Measurements from ENCODE around the gene SMIM5. TPM values are rescaled to one million over a fixed set of nuclear protein-coding genes. Genes with fewer than 3 reads are reported as not detected.

SMIM5 gene
- polyA plus RNA-seq, 1 donor (not counting 4 experiments of a cell fraction or from before 2014, with no cell fraction given) = 0.24 TPM

DNA sequence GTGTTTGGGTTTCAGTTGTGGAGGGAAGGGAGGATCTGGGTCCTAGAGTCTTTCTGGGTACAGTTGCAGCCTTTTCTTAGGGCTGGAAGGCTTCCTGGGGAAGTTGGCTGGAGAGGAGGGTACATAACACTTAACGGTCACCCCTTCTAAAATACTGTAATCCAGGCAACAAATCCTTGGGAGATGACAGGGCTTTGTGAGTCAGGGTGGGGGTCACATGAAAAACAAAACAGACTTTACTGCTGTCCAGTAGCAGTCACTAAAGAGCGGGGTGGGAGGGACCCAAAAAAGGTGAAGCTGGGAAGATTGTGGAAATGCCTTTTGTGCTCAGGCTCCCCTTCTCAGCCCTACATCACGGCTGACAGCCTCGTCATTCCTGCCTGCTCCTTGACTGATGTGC is 40.3 kb downstream of the SMIM5 start:
- dilution Hi-C loops (cut with MboI; ENCODE audit: extremely low pct_ligation_motif_present, low sequenced_read_pairs) = loop anchor here (10.0 kb wide), 1 partner anchor 51 kb away; the partner anchor contains the start of gene ITGB4
- Histone ChIP-seq H3K4me3 (ENCODE audit: control insufficient read depth in 2 of 3, extremely low read depth in 1 of 3, insufficient read depth in 2 of 3, low read depth in 1 of 3, low read length in 3 of 3) (no peak overlapping the region), H3K9me1 (ENCODE audit: control insufficient read depth, extremely low read depth, insufficient read depth, low read length) (no peaks in the 10 kb centered on the region), H4K20me1 (ENCODE audit: control insufficient read depth, extremely low read depth, insufficient read depth, low read length) (peaks cover 4% of the 10 kb centered on the region), H2AFZ (ENCODE audit: control insufficient read depth, low read length) (no peak overlapping the region), H3K4me1 (ENCODE audit: control insufficient read depth, extremely low read depth, insufficient read depth, low read length) (peaks cover 3% of the 10 kb centered on the region), H3K27me3 (ENCODE audit: control insufficient read depth, extremely low read depth, insufficient read depth, low read length) (no peaks in the 10 kb centered on the region), H3K36me3 (ENCODE audit: control insufficient read depth in 2 of 2, extremely low read depth in 1 of 2, insufficient read depth in 2 of 2, low read length in 2 of 2) (peaks cover 25 to 35% of the 10 kb centered on the region in 2 experiments), H3K79me2 (ENCODE audit: control insufficient read depth, insufficient read depth, low read length) (peaks cover 87% of the 10 kb centered on the region), H3K4me2 (ENCODE audit: control insufficient read depth, extremely low read depth, insufficient read depth, low read depth, low read length) (no peak overlapping the region), H3K9ac (ENCODE audit: control insufficient read depth, extremely low read depth, insufficient read depth, low read length) (peak overlapping the region; percentile 45), H3K9me3 (ENCODE audit: control insufficient read depth, low read depth, low read length) (no peaks in the 10 kb centered on the region), H3K27ac (ENCODE audit: control insufficient read depth, insufficient read depth, low read length) (peak overlapping the region; percentile 45)
- FAIRE-seq (peak; percentile 59), DNase-seq (ENCODE audit: low read depth, low spot score) (no peak)
- TF ChIP-seq, protein P1, sequence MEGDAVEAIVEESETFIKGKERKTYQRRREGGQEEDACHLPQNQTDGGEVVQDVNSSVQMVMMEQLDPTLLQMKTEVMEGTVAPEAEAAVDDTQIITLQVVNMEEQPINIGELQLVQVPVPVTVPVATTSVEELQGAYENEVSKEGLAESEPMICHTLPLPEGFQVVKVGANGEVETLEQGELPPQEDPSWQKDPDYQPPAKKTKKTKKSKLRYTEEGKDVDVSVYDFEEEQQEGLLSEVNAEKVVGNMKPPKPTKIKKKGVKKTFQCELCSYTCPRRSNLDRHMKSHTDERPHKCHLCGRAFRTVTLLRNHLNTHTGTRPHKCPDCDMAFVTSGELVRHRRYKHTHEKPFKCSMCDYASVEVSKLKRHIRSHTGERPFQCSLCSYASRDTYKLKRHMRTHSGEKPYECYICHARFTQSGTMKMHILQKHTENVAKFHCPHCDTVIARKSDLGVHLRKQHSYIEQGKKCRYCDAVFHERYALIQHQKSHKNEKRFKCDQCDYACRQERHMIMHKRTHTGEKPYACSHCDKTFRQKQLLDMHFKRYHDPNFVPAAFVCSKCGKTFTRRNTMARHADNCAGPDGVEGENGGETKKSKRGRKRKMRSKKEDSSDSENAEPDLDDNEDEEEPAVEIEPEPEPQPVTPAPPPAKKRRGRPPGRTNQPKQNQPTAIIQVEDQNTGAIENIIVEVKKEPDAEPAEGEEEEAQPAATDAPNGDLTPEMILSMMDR (optimal IDR thresholded peaks at IDR 0.05 in 1 of 3, IDR thresholded peaks at IDR 0.05 in 1 of 3, conservative IDR thresholded peaks at IDR 0.05 in 1 of 3; ENCODE audit: extremely low read depth in 1 of 3, insufficient read depth in 2 of 3, low read length in 3 of 3) = no peak
- no peak for TF ChIP-seq EZH2 (IDR thresholded peaks at IDR 0.05; ENCODE audit: low read length)

DNA sequence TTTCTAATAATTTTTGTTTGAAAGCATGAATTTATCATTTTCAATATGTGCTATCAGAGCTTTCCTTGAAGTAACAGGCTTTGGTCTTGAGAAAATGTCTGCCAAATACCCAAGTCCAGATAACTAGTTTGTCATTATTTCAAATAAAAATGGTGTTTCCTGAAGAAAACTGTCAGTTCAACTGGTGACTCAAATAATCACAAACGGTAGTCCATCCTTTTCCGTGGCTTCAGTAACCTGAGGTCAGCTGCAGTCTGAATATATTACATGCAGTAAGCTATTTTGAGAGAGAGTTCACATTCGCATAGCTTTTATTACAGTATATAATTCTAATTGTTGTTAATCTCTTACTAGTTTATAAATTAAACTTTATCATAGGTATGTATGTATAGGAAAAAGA is 43.2 kb downstream of the SMIM5 start:
- dilution Hi-C loops (cut with MboI; ENCODE audit: extremely low pct_ligation_motif_present, low sequenced_read_pairs) = loop anchor here (10.0 kb wide), 1 partner anchor 48 kb away; the partner anchor contains the start of gene ITGB4
- no peak overlapping the region for H3K9ac ChIP-seq (ENCODE audit: control insufficient read depth, extremely low read depth, insufficient read depth, low read length)
- H3K9me3 ChIP-seq (ENCODE audit: control insufficient read depth, low read depth, low read length) = no peaks in the 10 kb centered on the region
- FAIRE-seq (no peak), DNase-seq (ENCODE audit: low read depth, low spot score) (no peak)
- peaks cover 27% of the 10 kb centered on the region for H3K4me1 ChIP-seq (ENCODE audit: control insufficient read depth, extremely low read depth, insufficient read depth, low read length)
- no peaks in the 10 kb centered on the region for H3K27me3 ChIP-seq (ENCODE audit: control insufficient read depth, extremely low read depth, insufficient read depth, low read length)
- H2AFZ ChIP-seq (ENCODE audit: control insufficient read depth, low read length) = no peak overlapping the region
- TF ChIP-seq, protein P1 (optimal IDR thresholded peaks at IDR 0.05 in 1 of 3, IDR thresholded peaks at IDR 0.05 in 1 of 3, conservative IDR thresholded peaks at IDR 0.05 in 1 of 3; ENCODE audit: extremely low read depth in 1 of 3, insufficient read depth in 2 of 3, low read length in 3 of 3) = no peak
- TF ChIP-seq EZH2 (IDR thresholded peaks at IDR 0.05; ENCODE audit: low read length) = no peak
- peaks cover 81% of the 10 kb centered on the region for H3K79me2 ChIP-seq (ENCODE audit: control insufficient read depth, insufficient read depth, low read length)
- H3K9me1 ChIP-seq (ENCODE audit: control insufficient read depth, extremely low read depth, insufficient read depth, low read length) = no peaks in the 10 kb centered on the region
- H3K4me3 ChIP-seq (ENCODE audit: control insufficient read depth in 2 of 3, extremely low read depth in 1 of 3, insufficient read depth in 2 of 3, low read depth in 1 of 3, low read length in 3 of 3) = no peak overlapping the region
- H4K20me1 ChIP-seq (ENCODE audit: control insufficient read depth, extremely low read depth, insufficient read depth, low read length) = no peaks in the 10 kb centered on the region
- H3K4me2 ChIP-seq (ENCODE audit: control insufficient read depth, extremely low read depth, insufficient read depth, low read depth, low read length) = no peak overlapping the region
- peaks cover 22 to 31% of the 10 kb centered on the region in 2 experiments for H3K36me3 ChIP-seq (ENCODE audit: control insufficient read depth in 2 of 2, extremely low read depth in 1 of 2, insufficient read depth in 2 of 2, low read length in 2 of 2)
- no peak overlapping the region for H3K27ac ChIP-seq (ENCODE audit: control insufficient read depth, insufficient read depth, low read length)

Data from keratinocyte (primary cell).